Measurements from ENCODE around the gene SDR9C7.
"Not testable (repeated sequence)": the region's sequence is repeated elsewhere in the genome, so short reads cannot be mapped to it uniquely, and the experiment has no call there.

SDR9C7 gene

GRCh38 chr12:56918139-56918538, 16.1 kb downstream of the SDR9C7 start:
- in situ Hi-C loops (cut with MboI; ENCODE audit: low sequenced_read_pairs), result not testable (repeated sequence)

DNA sequence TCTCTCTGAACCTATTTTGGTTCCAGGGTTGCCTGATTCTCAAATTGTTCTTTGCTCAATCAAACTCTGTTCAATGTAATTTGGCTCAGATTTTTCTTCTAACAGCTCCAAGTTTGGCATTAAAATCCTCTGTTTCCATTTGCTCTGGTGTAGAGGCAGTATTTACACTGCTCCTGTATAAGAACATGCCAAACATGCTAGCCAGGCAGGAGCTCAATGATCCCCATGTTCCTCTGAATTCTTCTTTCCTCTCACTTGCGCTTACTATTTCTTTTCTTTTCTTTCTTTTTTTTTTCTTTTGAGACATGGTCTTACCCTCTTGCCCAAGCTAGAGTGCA, 17.2 kb downstream of the SDR9C7 start:
- in situ Hi-C loops (cut with MboI; ENCODE audit: low sequenced_read_pairs), result no loop called here

DNA sequence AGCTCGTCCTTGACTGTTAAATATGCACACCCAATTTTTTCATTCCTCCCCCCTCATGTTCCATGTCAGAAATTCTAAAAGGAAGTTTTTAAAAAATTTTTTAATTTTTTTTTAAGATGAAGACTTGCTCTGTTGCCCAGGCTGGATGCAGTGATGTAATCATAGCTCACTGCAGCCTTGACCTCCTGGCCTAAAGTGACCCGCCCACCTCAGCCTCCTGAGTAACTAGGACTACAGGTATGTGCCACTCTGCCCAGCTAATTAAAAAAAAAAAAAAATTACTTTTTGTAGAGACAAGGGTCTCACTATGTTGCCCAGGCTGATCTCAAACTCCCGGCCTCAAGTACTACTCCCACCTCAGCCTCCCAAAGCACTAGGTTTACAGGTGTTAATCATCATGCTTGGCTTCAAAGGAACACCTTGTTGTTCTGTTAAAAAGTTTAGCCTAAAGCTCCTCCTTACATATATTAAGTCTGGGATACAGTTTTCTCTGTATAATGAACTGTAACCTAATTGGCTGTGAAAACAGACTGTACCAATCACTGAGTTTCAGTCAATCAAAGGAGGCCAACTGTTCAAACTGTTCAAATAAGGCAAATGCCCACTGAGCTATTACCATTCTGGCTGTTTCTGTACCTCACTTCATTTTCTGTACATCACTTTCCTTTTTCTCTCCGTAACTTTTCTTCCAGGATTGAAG, 17.8 kb downstream of the SDR9C7 start:
- in situ Hi-C loops (cut with MboI; ENCODE audit: low sequenced_read_pairs), result no loop called here

DNA sequence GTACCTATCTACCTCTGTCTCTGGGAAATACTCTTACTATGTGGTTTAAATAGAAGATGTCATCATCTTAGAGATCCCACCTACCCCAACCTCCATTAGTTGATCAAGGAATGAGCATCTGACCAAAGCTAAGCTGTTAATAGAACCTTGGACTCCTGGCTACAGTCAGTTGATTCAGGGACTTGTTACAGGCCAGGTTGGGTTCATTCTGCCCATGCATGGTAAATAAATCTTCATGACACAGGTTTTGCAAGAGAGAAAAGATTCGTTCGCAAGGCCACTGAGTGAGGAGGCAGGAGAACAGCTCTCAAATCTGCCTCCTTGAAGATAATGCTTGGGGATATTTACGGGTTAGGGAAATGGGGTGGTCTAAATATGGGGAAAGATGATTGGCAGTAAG, 19.5 kb downstream of the SDR9C7 start:
- in situ Hi-C loops (cut with MboI; ENCODE audit: low sequenced_read_pairs), result no loop called here

- in situ Hi-C loops (cut with MboI; ENCODE audit: low sequenced_read_pairs), result no loop called here
These were observed 20.0 kb downstream of the SDR9C7 start for GRCh38 chr12:56914256-56914655.

DNA sequence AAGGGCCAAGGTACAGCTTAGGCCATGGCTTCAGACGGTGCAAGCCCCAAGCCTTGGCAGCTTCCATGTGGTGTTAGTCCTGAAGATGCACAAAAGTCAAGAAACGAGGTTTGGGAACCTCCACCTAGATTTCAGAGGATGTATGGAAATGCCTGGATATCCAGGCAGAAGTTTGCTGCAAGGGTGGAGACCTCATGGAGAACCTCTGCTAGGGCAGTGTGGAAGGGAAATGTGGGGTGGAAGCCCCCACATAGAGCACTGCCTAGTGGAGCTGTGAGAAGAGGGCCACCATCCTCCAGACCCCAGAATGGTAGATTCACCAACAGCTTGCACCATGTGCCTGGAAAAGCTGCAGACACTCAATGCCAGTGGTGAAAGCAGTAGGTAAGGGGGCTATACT, 24.8 kb downstream of the SDR9C7 start:
- in situ Hi-C loops (cut with MboI; ENCODE audit: low sequenced_read_pairs), result not testable (repeated sequence)

- in situ Hi-C loops (cut with MboI; ENCODE audit: low sequenced_read_pairs), result no loop called here
These were observed 26.1 kb downstream of the SDR9C7 start for GRCh38 chr12:56908136-56908535.

DNA sequence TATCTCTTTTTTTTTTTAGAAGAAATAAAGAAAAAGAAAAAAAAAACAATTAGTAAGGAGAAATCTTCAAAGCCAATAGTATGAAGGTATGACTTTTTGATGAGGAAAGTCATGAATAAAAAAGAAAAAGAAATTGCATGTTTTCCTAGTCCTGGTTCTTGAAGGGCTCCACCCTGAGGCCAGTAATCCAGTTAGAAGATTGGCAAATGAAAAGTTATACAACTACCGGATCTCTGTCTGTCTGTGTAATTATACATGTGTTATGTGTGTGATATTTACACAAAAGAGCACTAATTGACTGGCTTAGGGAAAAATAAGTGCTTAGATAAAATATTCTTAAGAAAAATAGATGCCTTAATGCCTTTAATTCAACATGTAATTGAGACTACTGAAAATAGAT, 28.4 kb downstream of the SDR9C7 start:
- in situ Hi-C loops (cut with MboI; ENCODE audit: low sequenced_read_pairs), result no loop called here

DNA sequence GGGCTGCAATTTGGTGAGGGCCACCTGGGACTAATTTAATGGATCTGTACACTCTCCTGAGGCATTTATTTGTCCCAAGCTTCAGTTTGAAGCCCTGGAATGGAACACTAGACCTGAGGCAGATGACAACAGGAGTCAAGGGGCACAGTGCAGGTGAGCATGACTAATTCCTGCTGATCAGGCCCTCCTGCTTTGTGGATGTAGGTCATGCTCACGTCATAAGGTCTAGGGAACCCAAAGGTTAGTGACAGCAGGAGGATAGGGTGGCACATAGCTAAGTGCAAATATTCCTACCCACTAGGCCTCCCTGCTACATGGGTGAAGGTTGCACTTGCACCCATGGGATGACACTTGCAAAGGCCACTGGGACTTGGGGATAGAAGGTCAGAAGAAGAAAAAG, 30.8 kb downstream of the SDR9C7 start:
- in situ Hi-C loops (cut with MboI; ENCODE audit: low sequenced_read_pairs), result no loop called here

GRCh38 chr12:56901313-56901712, 32.9 kb downstream of the SDR9C7 start:
- in situ Hi-C loops (cut with MboI; ENCODE audit: low sequenced_read_pairs), result not testable (repeated sequence)

DNA sequence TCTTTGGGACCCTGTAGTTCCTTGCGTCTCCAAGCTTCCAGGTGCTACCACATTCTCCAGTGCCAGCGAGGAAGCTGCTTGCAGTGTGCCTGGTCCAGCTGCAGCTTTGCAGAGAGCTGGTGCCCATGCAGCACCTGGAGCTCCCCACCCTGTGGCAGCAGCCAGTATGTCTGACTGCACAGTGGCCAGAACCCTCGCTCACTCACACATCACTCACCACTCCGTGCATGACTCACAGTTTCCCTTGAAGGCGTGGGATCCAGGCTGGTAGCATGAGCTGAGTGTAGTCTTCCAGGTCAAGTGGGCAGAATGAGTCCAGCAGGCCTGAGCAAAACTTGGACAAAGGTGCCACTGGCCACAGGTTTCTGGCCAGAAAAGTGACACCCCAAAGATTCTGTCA, 33.6 kb downstream of the SDR9C7 start:
- in situ Hi-C loops (cut with MboI; ENCODE audit: low sequenced_read_pairs), result no loop called here

DNA sequence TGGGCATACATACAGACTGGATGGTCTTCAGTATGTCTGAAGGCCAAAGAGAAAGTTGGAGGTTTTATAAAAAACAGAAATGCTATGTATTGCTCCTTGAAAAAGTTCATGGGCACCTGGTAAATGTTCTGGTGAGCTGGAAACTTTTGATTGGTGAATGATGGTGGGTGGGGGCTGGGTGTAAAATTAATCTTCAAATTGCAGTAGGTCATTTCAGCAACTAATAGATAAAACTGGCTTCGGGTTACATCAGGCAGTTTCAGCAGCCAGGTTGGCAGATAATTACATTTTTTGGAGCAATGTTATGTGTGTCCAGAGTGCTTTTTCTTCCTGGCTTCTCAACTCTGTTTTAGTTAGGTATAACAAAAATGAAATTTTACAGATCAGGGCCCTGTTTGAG, 35.3 kb downstream of the SDR9C7 start:
- in situ Hi-C loops (cut with MboI; ENCODE audit: low sequenced_read_pairs), result no loop called here

GRCh38 chr12:56897844-56898361, 36.3 kb downstream of the SDR9C7 start:
- in situ Hi-C loops (cut with MboI; ENCODE audit: low sequenced_read_pairs), result no loop called here

GRCh38 chr12:56896082-56896481, 38.1 kb downstream of the SDR9C7 start:
- in situ Hi-C loops (cut with MboI; ENCODE audit: low sequenced_read_pairs), result no loop called here

DNA sequence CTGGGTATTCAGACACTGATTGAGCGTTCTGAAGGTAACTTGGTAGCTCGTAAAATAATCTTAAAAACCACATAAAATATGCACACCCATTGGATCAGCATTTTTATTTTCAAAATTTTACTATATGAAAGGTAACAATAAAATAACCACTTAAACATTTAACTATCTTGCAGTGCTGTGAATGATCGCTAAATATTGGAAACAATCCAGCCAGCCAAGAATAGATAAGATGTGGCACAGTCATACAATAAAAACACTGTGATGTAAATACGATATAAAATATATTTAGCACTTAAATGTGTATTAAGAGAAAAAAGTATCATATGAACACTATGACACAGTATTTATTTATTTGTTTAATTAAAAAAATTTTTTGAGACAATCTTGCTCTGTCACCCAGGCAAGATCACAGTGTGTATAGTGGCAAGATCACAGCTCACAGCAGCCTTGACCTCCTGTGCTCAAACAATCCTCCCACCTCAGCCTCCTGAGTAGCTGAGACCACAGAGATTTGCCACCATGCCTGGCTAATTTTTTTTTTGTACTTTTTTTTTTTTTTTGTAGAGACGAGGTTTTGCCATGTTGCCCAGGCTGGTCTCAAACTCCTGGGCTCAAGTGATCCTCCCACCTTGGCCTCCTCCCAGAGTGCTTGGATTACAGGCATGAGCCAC, 39.4 kb downstream of the SDR9C7 start:
- in situ Hi-C loops (cut with MboI; ENCODE audit: low sequenced_read_pairs), result no loop called here

GRCh38 chr12:56891885-56892284, 42.3 kb downstream of the SDR9C7 start:
- in situ Hi-C loops (cut with MboI; ENCODE audit: low sequenced_read_pairs), result not testable (repeated sequence)

DNA sequence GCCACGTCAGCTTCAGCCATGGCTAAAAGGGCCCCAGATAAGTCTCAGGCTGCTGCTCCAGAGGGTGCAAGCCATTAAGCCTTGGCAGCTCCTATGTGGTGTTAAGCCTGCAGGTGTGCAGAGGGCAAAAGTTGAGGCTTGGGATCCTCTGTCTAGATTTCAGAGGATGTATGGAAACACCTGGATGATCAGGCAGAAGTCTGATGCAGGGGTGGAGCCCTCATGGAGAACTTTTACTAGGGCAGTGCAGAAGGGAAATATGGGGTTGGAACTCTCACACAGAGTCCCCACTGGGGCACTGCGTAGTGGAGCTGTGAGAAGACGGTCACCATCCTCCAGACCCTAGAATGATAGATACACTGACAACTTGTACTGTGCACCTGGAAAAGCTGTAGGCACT, 47.9 kb downstream of the SDR9C7 start:
- in situ Hi-C loops (cut with MboI; ENCODE audit: low sequenced_read_pairs), result no loop called here

DNA sequence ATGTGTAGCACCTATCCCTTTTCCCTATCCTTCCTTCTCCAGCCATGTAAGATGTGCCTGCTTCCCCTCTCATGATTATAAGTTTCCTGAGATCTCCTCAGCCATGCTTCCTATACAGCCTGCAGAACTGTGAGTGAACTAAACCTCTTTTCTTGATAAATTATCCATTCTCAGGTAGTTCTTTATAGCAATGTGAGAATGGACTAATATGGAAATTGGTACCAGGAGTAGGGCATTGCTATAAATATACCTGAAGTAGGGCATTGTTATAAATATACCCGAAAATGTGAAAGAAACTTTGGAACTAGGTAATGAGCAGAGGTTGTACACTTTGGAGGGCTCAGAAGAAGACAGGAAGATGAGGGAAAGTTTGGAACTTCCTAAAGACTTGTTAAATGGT, 48.9 kb downstream of the SDR9C7 start:
- in situ Hi-C loops (cut with MboI; ENCODE audit: low sequenced_read_pairs), result no loop called here

DNA sequence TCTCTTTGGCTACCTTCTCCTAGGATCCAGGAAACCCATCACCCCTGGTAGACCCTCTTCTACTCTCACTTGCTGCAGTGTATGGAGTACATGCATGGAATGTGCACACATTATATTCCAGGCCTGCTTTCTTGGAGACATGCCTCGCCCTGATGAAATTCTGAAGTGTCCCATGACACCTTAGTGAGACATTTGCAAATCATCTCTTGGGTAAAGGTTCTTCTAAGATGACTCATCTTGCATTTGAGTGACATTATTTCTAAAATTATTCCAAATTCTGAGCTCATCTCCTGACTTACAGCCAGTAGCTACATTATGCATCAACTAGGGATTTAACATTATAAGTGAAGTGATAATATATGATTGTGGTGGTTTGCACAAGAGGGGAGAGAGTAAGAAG, 49.8 kb downstream of the SDR9C7 start:
- in situ Hi-C loops (cut with MboI; ENCODE audit: low sequenced_read_pairs), result no loop called here

DNA sequence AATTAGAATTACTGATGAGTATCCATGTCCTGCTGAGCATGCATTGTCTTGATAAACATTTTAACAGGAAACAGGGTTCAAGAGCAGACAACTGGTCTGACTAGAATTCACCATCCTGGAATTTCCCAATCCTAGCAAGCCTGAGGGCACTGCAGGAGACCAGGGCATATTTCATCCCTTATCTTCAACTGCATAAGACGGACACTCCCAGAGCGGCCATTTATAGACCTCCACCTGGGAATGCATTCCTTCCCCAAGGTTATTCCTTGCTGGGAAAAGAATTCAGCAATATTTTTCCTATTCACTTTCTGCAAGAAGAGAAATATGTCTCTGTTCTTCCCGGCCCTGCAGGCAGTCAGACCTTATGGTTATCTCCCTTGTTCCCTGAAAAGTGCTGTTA, 51.8 kb downstream of the SDR9C7 start:
- in situ Hi-C loops (cut with MboI; ENCODE audit: low sequenced_read_pairs), result not testable (repeated sequence)

GRCh38 chr12:56880125-56880992, 53.8 kb downstream of the SDR9C7 start:
- in situ Hi-C loops (cut with MboI; ENCODE audit: low sequenced_read_pairs), result no loop called here
